HFF-Myc (cell line): ENCODE results near the gene PIERCE2.
"Not testable (repeated sequence)": the region's sequence is repeated elsewhere in the genome, so short reads cannot be mapped to it uniquely, and the experiment has no call there.

ENCODE experiments used
- DNase-seq: peaks from one replicate; pipeline ENCODE4 v3.0.0-alpha.2; 2011; ENCODE audit warnings: low read depth; ENCODE audit errors: extremely low read depth
- H3K4me3 ChIP-seq: replicated peaks from 2 replicates; pipeline ENCODE4 v1.5.1; 2011; ENCODE audit warnings: low read depth, mild to moderate bottlenecking, control low read depth, low read length
- TF ChIP-seq, protein P1 (sequence below): IDR thresholded peaks from 2 replicates; pipeline ENCODE4 v1.5.1; 2012; ENCODE audit warnings: mild to moderate bottlenecking, low read depth, low read length, control low read depth; ENCODE audit errors: missing control alignments

PIERCE2 gene

GRCh38 chr15:55401786-55402246, 6.5 kb upstream of the PIERCE2 start:
- no peak overlapping the region for H3K4me3 ChIP-seq

DNA sequence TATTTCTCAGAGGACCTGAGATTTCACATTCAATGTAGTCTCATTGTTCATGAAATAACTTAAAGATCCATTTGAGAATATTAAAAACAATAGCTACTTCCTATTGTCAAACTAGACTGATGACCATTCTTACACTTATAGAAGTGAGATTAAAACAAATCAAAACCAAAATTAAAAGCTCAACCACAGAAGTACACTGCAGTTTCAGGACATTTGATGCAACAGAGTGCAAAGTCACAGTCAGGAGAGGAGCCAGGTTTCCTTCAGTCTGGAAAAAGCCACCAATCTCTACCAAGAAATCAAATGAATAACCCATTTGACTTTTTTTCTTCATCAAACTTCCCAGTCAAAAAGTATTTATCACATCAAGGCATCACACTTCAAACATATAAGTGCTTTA, 5.6 kb upstream of the PIERCE2 start:
- TF ChIP-seq, protein P1, sequence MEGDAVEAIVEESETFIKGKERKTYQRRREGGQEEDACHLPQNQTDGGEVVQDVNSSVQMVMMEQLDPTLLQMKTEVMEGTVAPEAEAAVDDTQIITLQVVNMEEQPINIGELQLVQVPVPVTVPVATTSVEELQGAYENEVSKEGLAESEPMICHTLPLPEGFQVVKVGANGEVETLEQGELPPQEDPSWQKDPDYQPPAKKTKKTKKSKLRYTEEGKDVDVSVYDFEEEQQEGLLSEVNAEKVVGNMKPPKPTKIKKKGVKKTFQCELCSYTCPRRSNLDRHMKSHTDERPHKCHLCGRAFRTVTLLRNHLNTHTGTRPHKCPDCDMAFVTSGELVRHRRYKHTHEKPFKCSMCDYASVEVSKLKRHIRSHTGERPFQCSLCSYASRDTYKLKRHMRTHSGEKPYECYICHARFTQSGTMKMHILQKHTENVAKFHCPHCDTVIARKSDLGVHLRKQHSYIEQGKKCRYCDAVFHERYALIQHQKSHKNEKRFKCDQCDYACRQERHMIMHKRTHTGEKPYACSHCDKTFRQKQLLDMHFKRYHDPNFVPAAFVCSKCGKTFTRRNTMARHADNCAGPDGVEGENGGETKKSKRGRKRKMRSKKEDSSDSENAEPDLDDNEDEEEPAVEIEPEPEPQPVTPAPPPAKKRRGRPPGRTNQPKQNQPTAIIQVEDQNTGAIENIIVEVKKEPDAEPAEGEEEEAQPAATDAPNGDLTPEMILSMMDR: no peak
- DNase-seq: no peak
- no peak overlapping the region for H3K4me3 ChIP-seq

More at GRCh38 chr15:55401786-55402246, 6.5 kb upstream of the PIERCE2 start:
- no peak for DNase-seq
- TF ChIP-seq, protein P1: no peak

- no peak overlapping the region for H3K4me3 ChIP-seq
- TF ChIP-seq, protein P1: no peak
- DNase-seq: no peak
These were observed 4.8 kb upstream of the PIERCE2 start for GRCh38 chr15:55403531-55403930.

DNA sequence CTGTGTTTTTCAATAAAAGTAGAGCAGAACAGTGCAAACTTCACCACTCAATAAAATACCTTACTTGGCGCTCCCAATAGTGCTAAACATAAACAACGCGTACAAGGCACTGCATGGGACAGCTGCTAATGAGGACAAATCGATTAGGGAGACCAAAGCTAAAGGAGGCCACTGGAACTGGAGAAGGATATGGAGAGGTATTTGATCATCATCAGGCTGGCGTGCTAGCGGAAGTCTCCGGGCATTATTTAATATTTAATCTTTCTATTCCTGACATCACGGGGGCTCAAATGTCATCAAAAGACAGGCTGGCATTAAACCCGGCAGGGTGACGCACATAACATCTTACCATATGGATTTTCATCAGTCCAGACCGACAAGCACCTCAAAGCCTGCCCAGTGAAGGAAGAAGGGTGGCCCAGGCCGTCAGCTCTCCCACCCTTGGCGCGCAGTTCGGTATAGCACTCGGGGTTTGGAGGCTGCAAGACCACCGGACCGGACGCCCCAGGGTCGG, 740 bp upstream of the PIERCE2 start:
- DNase-seq: no peak
- H3K4me3 ChIP-seq: peak overlapping the region; percentile 75
- TF ChIP-seq, protein P1: no peak

DNA sequence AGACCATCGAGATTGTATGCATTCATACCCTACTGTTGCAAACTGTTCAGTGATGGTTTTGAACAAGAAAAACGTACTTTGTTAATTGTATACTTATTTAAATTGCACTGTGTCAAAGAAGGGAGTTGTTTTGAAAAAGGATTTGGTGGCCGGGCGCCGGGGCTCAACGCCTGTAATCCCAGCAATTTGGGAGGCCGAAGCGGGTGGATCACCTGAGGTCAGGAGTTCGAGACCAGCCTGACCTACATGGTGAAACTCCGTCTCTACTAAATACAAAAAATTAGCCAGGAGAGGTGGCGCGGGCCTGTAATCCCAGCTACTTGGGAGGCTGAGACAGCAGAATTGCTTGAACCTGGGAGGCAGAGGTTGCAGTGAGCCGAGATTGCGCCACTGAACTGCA, 681 bp downstream of the PIERCE2 start:
- DNase-seq: not testable (repeated sequence)
- H3K4me3 ChIP-seq: peak overlapping the region; percentile 75

GRCh38 chr15:55417678-55418077, 9.4 kb downstream of the PIERCE2 start:
- not testable (repeated sequence) for H3K4me3 ChIP-seq, DNase-seq

GRCh38 chr15:55420171-55420866, 12.0 kb downstream of the PIERCE2 start:
- no peak overlapping the region for H3K4me3 ChIP-seq
- TF ChIP-seq, protein P1: no peak
- no peak for DNase-seq

DNA sequence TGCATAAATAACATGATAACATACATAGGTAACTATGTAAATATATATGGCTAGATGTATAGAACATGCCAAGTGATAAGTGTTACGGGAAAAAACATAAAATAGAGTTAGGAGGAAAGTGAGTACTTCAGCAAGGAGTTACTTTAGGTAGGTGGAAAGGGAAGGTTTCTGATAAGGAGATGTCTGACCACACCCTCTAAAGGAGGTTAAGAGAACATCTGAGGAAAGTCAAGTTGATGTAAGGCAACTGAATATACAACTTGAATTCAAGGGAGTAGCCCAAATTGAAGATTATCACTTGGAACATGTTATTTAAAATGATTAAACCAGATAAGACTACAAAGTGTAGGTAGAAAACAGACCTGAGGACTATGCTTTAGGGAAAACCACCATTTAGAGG, 13.8 kb downstream of the PIERCE2 start:
- DNase-seq: no peak
- TF ChIP-seq, protein P1: no peak
- no peak overlapping the region for H3K4me3 ChIP-seq
